HepG2 (cell line): ENCODE measurements around the gene CLDN9. TPM values are rescaled to one million over a fixed set of nuclear protein-coding genes. Genes with fewer than 3 reads are reported as not detected.
A peak's percentile ranks its signal among the peaks of the same experiment; 100 is the strongest.

Experiments
- AHDC1 ChIP-seq: sonication (generic); formaldehyde crosslinking; IDR thresholded peaks from 2 replicates; pipeline ENCODE4 v1.5.1; 2020; ENCODE audit warnings: mild to moderate bottlenecking, missing genetic modification reagents, borderline replicate concordance
- ESRRA ChIP-seq: sonication (generic); formaldehyde crosslinking; IDR thresholded peaks from 2 replicates; pipeline ENCODE4 v1.5.1; 2020; ENCODE audit warnings: mild to moderate bottlenecking, low read depth, missing genetic modification reagents
- FOXM1 ChIP-seq: sonication (generic); formaldehyde crosslinking; IDR thresholded peaks from 2 replicates; pipeline ENCODE4 v1.5.0; 2020; ENCODE audit warnings: missing genetic modification reagents
- MTA1 ChIP-seq: sonication (generic); formaldehyde crosslinking; IDR thresholded peaks from 2 replicates; pipeline ENCODE4 v1.4.0; 2020; ENCODE audit warnings: missing genetic modification reagents, mild to moderate bottlenecking, borderline replicate concordance
- PHF21A ChIP-seq: sonication (generic); formaldehyde crosslinking; IDR thresholded peaks from 2 replicates; pipeline ENCODE4 v1.5.0; 2020; ENCODE audit warnings: mild to moderate bottlenecking, missing genetic modification reagents
- SRF ChIP-seq: IDR thresholded peaks from 2 replicates; pipeline ENCODE4 v1.6.1; 2011; ENCODE audit warnings: mild to moderate bottlenecking, low read depth, low read length, moderate library complexity
- ZBTB7A ChIP-seq: sonication (generic); formaldehyde crosslinking; IDR thresholded peaks from 2 replicates; pipeline ENCODE4 v1.8.0; 2022; ENCODE audit warnings: mild to moderate bottlenecking, missing genetic modification reagents
- ZMYM2 ChIP-seq: sonication (generic); formaldehyde crosslinking; IDR thresholded peaks from 2 replicates; pipeline ENCODE4 v1.8.0; 2022; ENCODE audit warnings: mild to moderate bottlenecking, missing genetic modification reagents
- ZNF280D ChIP-seq: sonication (generic); formaldehyde crosslinking; IDR thresholded peaks from 2 replicates; pipeline ENCODE4 v1.5.1; 2020; ENCODE audit warnings: mild to moderate bottlenecking, missing genetic modification reagents
- polyA plus RNA-seq, 8 experiments: library from polyadenylated mRNA; depleted of rRNA in 3 of 8; stranded (reverse) in 7 of 8; unstranded in 1 of 8; fragments of >200 nt; fragmentation: Illumina TruSeq in 4 of 8; extraction: Trizol in 4 of 8; gene quantifications; 2 replicates each; pipeline versions ENCODE4 v1.2.1 to v1.2.3, GENCODE V29; 2011 to 2016; ENCODE audit warnings: low read depth in 4 of 8, missing spikeins in 1 of 8, mixed read lengths in 1 of 8; ENCODE audit not compliant: insufficient read depth in 1 of 8
- total RNA-seq, 5 experiments: library from RNA; depleted of rRNA; stranded (reverse); fragments of >200 nt; fragmentation: Illumina TruSeq; extraction: Trizol; gene quantifications; 2 replicates each; pipeline ENCODE4 v1.2.3, GENCODE V29; 2016; ENCODE audit warnings: low read depth in 1 of 5
- TF ChIP-seq, protein P1 (sequence below): sonication (generic); formaldehyde crosslinking; IDR thresholded peaks from 2 replicates; pipeline ENCODE4 v1.4.0; 2020; ENCODE audit warnings: missing genetic modification reagents
- TF ChIP-seq, protein P2 (sequence below): sonication (generic); formaldehyde crosslinking; IDR thresholded peaks from 2 replicates; pipeline ENCODE4 v1.4.0; 2020; ENCODE audit warnings: missing genetic modification reagents, borderline replicate concordance

Gene CLDN9
- total and polyA plus RNA-seq, 2 of the 13 experiments (the other 11 are each of a cell fraction or from before 2014, with no cell fraction given) = 0.15 to 0.26 TPM

DNA sequence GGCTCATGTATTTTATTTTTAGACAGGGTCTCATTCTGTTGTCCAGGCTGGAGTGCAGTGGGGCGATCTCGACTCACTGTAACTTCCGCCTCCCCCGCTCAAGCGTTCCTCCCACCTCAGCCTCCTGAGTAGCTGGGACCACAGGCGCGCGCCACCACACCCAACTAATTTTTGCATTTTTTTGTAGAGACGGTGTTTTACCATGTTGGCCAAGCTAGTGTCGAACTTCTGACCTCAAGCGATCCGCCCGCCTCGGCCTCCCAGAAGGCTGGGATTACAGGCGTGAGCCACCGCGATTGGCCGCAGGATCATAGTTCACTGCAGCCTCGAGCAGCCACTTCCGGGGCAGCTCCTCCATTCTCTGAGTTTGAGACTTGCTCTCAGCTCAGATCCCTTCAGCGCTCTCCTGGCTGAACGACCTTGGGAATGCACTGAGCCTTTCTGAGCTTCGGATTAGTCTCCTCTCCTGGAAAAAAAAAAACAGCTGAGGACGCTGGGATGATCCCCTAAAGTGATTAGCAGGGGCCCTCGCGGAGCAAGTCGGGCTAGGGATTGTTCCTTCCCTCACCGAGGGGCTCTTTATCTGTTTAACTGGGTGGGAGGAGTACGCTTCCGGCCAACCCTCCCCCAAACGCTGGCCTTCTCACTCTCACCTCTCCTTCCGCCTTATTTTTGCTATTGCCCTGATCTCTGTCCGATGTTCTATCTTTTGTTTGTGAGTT lies 31.4 kb upstream of the CLDN9 start (continued):
- TF ChIP-seq AHDC1 (CRISPR knock-in tag) (no peak), PHF21A (CRISPR knock-in tag) (peak; percentile 67), ESRRA (CRISPR knock-in tag) (no peak), SRF (no peak), ZNF280D (CRISPR knock-in tag) (peak; percentile 94), MTA1 (no peak), FOXM1 (CRISPR knock-in tag) (no peak), ZBTB7A (CRISPR knock-in tag) (peak; percentile 42; the same call in 1 of the 2 replicates), ZMYM2 (peak; percentile 95)
- TF ChIP-seq, protein P1, sequence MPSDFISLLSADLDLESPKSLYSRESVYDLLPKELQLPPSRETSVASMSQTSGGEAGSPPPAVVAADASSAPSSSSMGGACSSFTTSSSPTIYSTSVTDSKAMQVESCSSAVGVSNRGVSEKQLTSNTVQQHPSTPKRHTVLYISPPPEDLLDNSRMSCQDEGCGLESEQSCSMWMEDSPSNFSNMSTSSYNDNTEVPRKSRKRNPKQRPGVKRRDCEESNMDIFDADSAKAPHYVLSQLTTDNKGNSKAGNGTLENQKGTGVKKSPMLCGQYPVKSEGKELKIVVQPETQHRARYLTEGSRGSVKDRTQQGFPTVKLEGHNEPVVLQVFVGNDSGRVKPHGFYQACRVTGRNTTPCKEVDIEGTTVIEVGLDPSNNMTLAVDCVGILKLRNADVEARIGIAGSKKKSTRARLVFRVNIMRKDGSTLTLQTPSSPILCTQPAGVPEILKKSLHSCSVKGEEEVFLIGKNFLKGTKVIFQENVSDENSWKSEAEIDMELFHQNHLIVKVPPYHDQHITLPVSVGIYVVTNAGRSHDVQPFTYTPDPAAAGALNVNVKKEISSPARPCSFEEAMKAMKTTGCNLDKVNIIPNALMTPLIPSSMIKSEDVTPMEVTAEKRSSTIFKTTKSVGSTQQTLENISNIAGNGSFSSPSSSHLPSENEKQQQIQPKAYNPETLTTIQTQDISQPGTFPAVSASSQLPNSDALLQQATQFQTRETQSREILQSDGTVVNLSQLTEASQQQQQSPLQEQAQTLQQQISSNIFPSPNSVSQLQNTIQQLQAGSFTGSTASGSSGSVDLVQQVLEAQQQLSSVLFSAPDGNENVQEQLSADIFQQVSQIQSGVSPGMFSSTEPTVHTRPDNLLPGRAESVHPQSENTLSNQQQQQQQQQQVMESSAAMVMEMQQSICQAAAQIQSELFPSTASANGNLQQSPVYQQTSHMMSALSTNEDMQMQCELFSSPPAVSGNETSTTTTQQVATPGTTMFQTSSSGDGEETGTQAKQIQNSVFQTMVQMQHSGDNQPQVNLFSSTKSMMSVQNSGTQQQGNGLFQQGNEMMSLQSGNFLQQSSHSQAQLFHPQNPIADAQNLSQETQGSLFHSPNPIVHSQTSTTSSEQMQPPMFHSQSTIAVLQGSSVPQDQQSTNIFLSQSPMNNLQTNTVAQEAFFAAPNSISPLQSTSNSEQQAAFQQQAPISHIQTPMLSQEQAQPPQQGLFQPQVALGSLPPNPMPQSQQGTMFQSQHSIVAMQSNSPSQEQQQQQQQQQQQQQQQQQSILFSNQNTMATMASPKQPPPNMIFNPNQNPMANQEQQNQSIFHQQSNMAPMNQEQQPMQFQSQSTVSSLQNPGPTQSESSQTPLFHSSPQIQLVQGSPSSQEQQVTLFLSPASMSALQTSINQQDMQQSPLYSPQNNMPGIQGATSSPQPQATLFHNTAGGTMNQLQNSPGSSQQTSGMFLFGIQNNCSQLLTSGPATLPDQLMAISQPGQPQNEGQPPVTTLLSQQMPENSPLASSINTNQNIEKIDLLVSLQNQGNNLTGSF (CRISPR knock-in tag) = no peak
- TF ChIP-seq, protein P2, sequence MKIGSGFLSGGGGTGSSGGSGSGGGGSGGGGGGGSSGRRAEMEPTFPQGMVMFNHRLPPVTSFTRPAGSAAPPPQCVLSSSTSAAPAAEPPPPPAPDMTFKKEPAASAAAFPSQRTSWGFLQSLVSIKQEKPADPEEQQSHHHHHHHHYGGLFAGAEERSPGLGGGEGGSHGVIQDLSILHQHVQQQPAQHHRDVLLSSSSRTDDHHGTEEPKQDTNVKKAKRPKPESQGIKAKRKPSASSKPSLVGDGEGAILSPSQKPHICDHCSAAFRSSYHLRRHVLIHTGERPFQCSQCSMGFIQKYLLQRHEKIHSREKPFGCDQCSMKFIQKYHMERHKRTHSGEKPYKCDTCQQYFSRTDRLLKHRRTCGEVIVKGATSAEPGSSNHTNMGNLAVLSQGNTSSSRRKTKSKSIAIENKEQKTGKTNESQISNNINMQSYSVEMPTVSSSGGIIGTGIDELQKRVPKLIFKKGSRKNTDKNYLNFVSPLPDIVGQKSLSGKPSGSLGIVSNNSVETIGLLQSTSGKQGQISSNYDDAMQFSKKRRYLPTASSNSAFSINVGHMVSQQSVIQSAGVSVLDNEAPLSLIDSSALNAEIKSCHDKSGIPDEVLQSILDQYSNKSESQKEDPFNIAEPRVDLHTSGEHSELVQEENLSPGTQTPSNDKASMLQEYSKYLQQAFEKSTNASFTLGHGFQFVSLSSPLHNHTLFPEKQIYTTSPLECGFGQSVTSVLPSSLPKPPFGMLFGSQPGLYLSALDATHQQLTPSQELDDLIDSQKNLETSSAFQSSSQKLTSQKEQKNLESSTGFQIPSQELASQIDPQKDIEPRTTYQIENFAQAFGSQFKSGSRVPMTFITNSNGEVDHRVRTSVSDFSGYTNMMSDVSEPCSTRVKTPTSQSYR (CRISPR knock-in tag) = no peak; the same call in 1 of the 2 replicates
